Heart right ventricle (tissue), 16 donors: ENCODE results near the gene SLX4IP. TPM values are rescaled to one million over a fixed set of nuclear protein-coding genes. Genes with fewer than 3 reads are reported as not detected.

Source experiments
- ATAC-seq, 8 donors: fragments of 200-7000 bp; cut with Tn5 transposase; one replicate each; pipeline ENCODE4 v1.9.1; 2020; ENCODE audit warnings: mild to moderate bottlenecking in 8 of 8, moderate library complexity in 8 of 8, moderate number of reproducible peaks in 1 of 8
- DNase-seq, 2 donors: peaks; one replicate each; pipeline ENCODE4 v3.0.0-alpha.2; 2020
- H3K27ac ChIP-seq, 10 donors: fragments of 200-600 bp; sonication (generic) in 2 of 10; one replicate each; pipeline versions ENCODE4 v1.5.0 to v1.8.0; 2020 to 2022; ENCODE audit warnings: mild to moderate bottlenecking in 3 of 10
- H3K27me3 ChIP-seq, 7 donors: fragments of 200-600 bp; one replicate each; pipeline ENCODE4 v1.8.0; 2021 to 2022; ENCODE audit warnings: mild to moderate bottlenecking in 2 of 7
- H3K36me3 ChIP-seq, 9 donors: fragments of 200-600 bp; sonication (generic) in 1 of 9; one replicate each; pipeline versions ENCODE4 v1.5.0 to v1.8.0; 2020 to 2022; ENCODE audit warnings: mild to moderate bottlenecking in 2 of 9
- H3K4me1 ChIP-seq, 9 donors: fragments of 200-600 bp; sonication (generic) in 1 of 9; one replicate each; pipeline versions ENCODE4 v1.5.0 to v1.8.0; 2020 to 2022; ENCODE audit warnings: mild to moderate bottlenecking in 4 of 9
- H3K4me3 ChIP-seq, 10 donors: fragments of 200-600 bp; sonication (generic) in 2 of 10; one replicate each; pipeline versions ENCODE4 v1.5.0 to v1.8.0; 2020 to 2022; ENCODE audit warnings: mild to moderate bottlenecking in 7 of 10, moderate library complexity in 2 of 10
- H3K9me3 ChIP-seq, 11 donors: fragments of 200-600 bp in 10 of 11; sonication (generic) in 2 of 11; one replicate each; pipeline versions ENCODE4 v1.5.0 to v1.8.0; 2013 to 2022; ENCODE audit warnings: mild to moderate bottlenecking in 2 of 11, control low read depth in 1 of 11, moderate library complexity in 1 of 11
- WGBS, 2 donors: extraction: QIAGEN DNeasy Blood & Tissue Kit; methylation state at CpG; one replicate each; pipeline ENCODE4 v1.1.7; 2013; ENCODE audit warnings: inconsistent platforms in 1 of 2; 5-methylcytosine and 5-hydroxymethylcytosine counted together
- intact Hi-C, 10 donors: fragments of 100-400 bp; cut with DNase I; formaldehyde crosslinking; loops; one replicate each; pipeline versions ENCODE4 v1.11.1 to v1.14.2; 2022
- polyA plus RNA-seq, 2 donors: library from polyadenylated mRNA; stranded (reverse); fragments of 200-250 nt; gene quantifications; one replicate each; pipeline ENCODE4 v1.2.3, GENCODE V29; 2013
- total RNA-seq, 10 donors: library from RNA; stranded (reverse); fragmentation: NEBNext Ultra II Directional in 3 of 10; extraction: Animal tissue kit (Norgen Biotek cat#: 25700) in 3 of 10; gene quantifications; one replicate each; pipeline versions ENCODE4 v1.2.1 to v1.2.4, GENCODE V29; 2021 to 2023
- TF ChIP-seq, protein P1 (sequence below), 9 donors: fragments of 200-600 bp; sonication (generic) in 2 of 9; IDR thresholded peaks; one replicate each; pipeline versions ENCODE4 v1.5.0 to v1.8.0; 2021 to 2022; ENCODE audit warnings: antibody characterized with exemption in 9 of 9, mild to moderate bottlenecking in 5 of 9, moderate library complexity in 1 of 9
- donor health status: Arrhythmogenic right ventricular cardiomyopathy.
- donor health status: ischemic (EF 13 %, LVEDD 7.1; RV severe dilation, severe dysfunction).
- donor health status: healthy with polysubstance abuse.
- donor health status: DM: no; HTN: yes; CAD: no.
- donor health status: DM: no; HTN: no; CAD: no.
- donor health status: ischemic (EF 25% LVEDD 6.9; RV normal size, moderate dysfunction).
- donor health status: ischemic (EF 25% LVEDD 5.7; RV mildly dilated, moderate dysfunction).
- donor health status: healthy.
- donor health status: DM: yes; HTN: yes; CAD: no.
- donor health status: Ischemic cardiomyopathy.
- donor health status: ischemic (EF 35%, LVEDD 5.7; RV mildly dilated, moderate dysfunction).
- donor health status: nonischemic (EF 11% LVEDD 7.7; RV severe dilation, severe dysfunction).
- donor health status: DM: yes; HTN: yes; CAD: no.
- donor health status: PGD.
- donor health status: ischemic (EF 29% LVEDD 5.4; RV normal size, mild dysfunction).
- donor health status: nonischemic (EF 23%, LVEDD 6.1; RV moderate dilation, normal function).

SLX4IP gene
- total and polyA plus RNA-seq, 12 donors = 0.71 to 3.1 (median 2.6) TPM

DNA sequence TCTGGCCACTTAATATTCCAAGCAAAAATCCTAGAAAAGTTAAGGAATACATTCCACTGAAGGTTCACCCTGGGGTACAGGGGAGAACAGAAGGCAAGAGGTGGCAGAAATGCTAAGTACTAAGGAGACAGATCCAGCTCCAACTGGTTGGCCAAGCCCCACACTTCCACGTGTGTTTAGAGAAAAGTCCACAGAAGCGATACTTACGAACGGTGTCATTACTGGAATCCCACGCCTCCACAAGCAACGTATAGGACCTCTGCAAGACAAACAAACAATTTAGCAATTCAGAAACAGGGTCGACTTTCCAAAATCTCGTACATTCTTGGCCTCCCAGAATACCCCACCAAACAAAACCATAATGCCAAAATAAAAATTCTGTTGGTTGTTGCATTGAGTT is 228.7 kb downstream of the SLX4IP start:
- no peak for DNase-seq
- no peaks in the 10 kb centered on the region for H3K27me3 ChIP-seq
- peak overlapping the region in 1 of 10 donors; percentile 29 for H3K27ac ChIP-seq
- ATAC-seq = no peak
- no peaks in the 10 kb centered on the region for H3K9me3 ChIP-seq
- intact Hi-C loops = loop anchor here in 3 of 10 donors (10.0 kb wide), 1 partner anchor 109 kb away; no protein-coding TSS in a partner anchor
- H3K36me3 ChIP-seq = peaks cover 0 to 95% (median 18%) of the 10 kb centered on the region in 9 donors
- TF ChIP-seq, protein P1, sequence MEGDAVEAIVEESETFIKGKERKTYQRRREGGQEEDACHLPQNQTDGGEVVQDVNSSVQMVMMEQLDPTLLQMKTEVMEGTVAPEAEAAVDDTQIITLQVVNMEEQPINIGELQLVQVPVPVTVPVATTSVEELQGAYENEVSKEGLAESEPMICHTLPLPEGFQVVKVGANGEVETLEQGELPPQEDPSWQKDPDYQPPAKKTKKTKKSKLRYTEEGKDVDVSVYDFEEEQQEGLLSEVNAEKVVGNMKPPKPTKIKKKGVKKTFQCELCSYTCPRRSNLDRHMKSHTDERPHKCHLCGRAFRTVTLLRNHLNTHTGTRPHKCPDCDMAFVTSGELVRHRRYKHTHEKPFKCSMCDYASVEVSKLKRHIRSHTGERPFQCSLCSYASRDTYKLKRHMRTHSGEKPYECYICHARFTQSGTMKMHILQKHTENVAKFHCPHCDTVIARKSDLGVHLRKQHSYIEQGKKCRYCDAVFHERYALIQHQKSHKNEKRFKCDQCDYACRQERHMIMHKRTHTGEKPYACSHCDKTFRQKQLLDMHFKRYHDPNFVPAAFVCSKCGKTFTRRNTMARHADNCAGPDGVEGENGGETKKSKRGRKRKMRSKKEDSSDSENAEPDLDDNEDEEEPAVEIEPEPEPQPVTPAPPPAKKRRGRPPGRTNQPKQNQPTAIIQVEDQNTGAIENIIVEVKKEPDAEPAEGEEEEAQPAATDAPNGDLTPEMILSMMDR (IDR thresholded peaks at IDR 0.05) = no peak
- peaks cover 14 to 98% (median 82%) of the 10 kb centered on the region in 9 donors for H3K4me1 ChIP-seq
- no peak overlapping the region for H3K4me3 ChIP-seq
- 77 to 82% methylated on average over 8 of the region's 8 CpGs for WGBS, 2 donors

DNA sequence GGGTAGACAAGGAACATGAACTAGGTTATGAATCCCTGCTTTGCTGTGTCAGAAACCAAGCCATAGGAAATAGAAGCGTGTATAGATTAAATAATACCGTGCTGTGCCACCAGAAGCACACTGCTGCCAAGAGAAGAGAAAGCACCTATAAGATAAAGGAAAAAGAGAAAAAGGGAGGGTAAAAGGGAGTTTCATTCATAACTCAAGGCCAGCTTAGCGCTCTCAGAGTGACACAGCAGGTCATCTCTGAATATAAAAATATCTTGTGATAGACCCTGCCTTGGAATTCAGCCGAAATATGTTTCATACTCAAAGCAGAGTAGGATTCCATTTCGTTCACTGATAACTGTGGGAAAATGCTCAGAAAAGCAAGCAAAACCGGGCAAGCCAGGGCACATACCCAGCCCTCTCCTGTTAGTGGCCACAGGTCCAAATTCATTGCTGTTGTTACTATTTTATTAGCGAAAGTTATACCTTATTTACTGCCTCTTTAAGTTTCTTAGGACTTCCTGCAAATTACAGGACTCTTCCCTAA is 230.0 kb downstream of the SLX4IP start:
- intact Hi-C loops = loop anchor here in 4 of 10 donors (5.0 to 10.0 kb wide), 2 partner anchors 108 to 110 kb away; no protein-coding TSS in a partner anchor
- Histone ChIP-seq H3K27me3 (no peaks in the 10 kb centered on the region), H3K36me3 (peaks cover 0 to 86% (median 18%) of the 10 kb centered on the region in 9 donors), H3K4me3 (peak overlapping the region in 4 of 10 donors; percentile 11 to 97 (median 82)), H3K4me1 (peaks cover 14 to 98% (median 83%) of the 10 kb centered on the region in 9 donors), H3K9me3 (no peaks in the 10 kb centered on the region), H3K27ac (peak overlapping the region in 8 of 10 donors; percentile 45 to 82 (median 66))
- WGBS, 2 donors = 41 to 42% methylated on average over 7 of the region's 7 CpGs
- ATAC-seq (peak in 3 of 8 donors; percentile 10 to 22 (median 13)), DNase-seq (no peak)
- TF ChIP-seq, protein P1 (IDR thresholded peaks at IDR 0.05) = no peak

DNA sequence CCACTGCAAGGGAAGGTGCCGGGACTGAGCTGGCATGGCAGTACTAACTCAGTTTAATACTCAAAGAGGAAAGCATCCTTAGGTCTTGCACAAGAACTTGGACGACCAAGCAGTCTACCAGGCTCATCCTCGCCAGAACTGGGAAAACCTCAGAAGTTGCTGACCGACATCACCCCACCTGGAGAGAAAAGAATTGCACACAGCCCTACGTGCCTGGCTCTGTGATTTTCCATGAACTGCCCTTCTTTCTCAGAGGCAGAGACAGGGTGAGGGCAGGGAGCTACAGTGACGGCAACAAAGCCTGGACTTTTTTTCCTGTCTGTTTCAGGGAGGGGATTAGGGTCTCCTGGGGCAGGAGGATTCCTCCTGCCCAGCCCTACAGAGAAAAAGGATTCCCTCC is 230.7 kb downstream of the SLX4IP start:
- H3K4me1 ChIP-seq = peaks cover 14 to 95% (median 77%) of the 10 kb centered on the region in 9 donors
- TF ChIP-seq, protein P1 (IDR thresholded peaks at IDR 0.05) = no peak
- WGBS, 2 donors = 51 to 62% methylated on average over 6 of the region's 6 CpGs
- ATAC-seq (peak in 3 of 8 donors; percentile 13 to 16 (median 13)), DNase-seq (no peak)
- intact Hi-C loops = loop anchor here in 4 of 10 donors (5.0 to 10.0 kb wide), 2 partner anchors 108 to 111 kb away; no protein-coding TSS in a partner anchor
- H3K27me3 ChIP-seq = no peaks in the 10 kb centered on the region
- H3K9me3 ChIP-seq = no peaks in the 10 kb centered on the region
- peak overlapping the region in 8 of 10 donors; percentile 4 to 98 (median 82) for H3K4me3 ChIP-seq
- H3K36me3 ChIP-seq = peaks cover 0 to 80% (median 17%) of the 10 kb centered on the region in 9 donors
- H3K27ac ChIP-seq = peak overlapping the region in 8 of 10 donors; percentile 48 to 82 (median 66)

- DNase-seq (no peak), ATAC-seq (peak in 2 of 8 donors; percentile 1 to 4)
- Histone ChIP-seq H3K36me3 (peaks cover 0 to 79% (median 10%) of the 10 kb centered on the region in 9 donors), H3K4me3 (peak overlapping the region in 9 of 10 donors; percentile 4 to 98 (median 79)), H3K4me1 (peaks cover 14 to 89% (median 70%) of the 10 kb centered on the region in 9 donors), H3K27me3 (no peaks in the 10 kb centered on the region), H3K27ac (peak overlapping the region; percentile 5 to 82 (median 62)), H3K9me3 (no peaks in the 10 kb centered on the region)
- TF ChIP-seq, protein P1 (IDR thresholded peaks at IDR 0.05) = no peak
- 65 to 71% methylated on average over 7 of the region's 7 CpGs for WGBS, 2 donors
- intact Hi-C loops = loop anchor here in 4 of 10 donors (5.0 to 10.0 kb wide), 2 partner anchors 109 to 112 kb away; no protein-coding TSS in a partner anchor
These were observed 231.3 kb downstream of the SLX4IP start for GRCh38 chr20:10666221-10667076.
